Glomerular endothelial cell (primary cell): ENCODE results near the gene KRTAP13-1. TPM values are rescaled to one million over a fixed set of nuclear protein-coding genes. Genes with fewer than 3 reads are reported as not detected.

Source experiments
- DNase-seq: peaks from one replicate; pipeline ENCODE4 v3.0.0-alpha.2; 2011; ENCODE audit warnings: low read depth, low spot score; ENCODE audit errors: extremely low read depth
- total RNA-seq: library from RNA; depleted of rRNA; stranded (reverse); fragments of >200 nt; gene quantifications from 2 replicates; pipeline ENCODE4 v1.2.3, GENCODE V29; 2015

Gene KRTAP13-1
- not detected in 2 replicates for total RNA-seq

GRCh38 chr21:30395731-30396130 is at the start of gene KRTAP13-1:
Gene KRTAP13-1 (plus strand): TSS chr21:30396031. CDS start chr21:30396087, 56 bp downstream.
- no peak for DNase-seq

GRCh38 chr21:30348506-30348905 is 47.3 kb upstream of the KRTAP13-1 start, which contains the start of gene KRTAP23-1:
Gene KRTAP23-1 (minus strand): TSS chr21:30348606. CDS start chr21:30348606, 0 bp downstream.
- DNase-seq: no peak

GRCh38 chr21:30349572-30349971 is 46.3 kb upstream of the KRTAP13-1 start:
- no peak for DNase-seq

- no peak for DNase-seq
These were observed 44.3 kb upstream of the KRTAP13-1 start for GRCh38 chr21:30351534-30351933.

- DNase-seq: no peak
These were observed 41.4 kb upstream of the KRTAP13-1 start for GRCh38 chr21:30354308-30355005.

- no peak for DNase-seq
These were observed 39.9 kb upstream of the KRTAP13-1 start for GRCh38 chr21:30355906-30356305.

- no peak for DNase-seq
These were observed 23.6 kb upstream of the KRTAP13-1 start, which contains the start of gene KRTAP13-2 for GRCh38 chr21:30372139-30372770. Gene KRTAP13-2 (minus strand): TSS chr21:30372271. CDS start chr21:30372213, 58 bp downstream.

- DNase-seq: no peak
These were observed 13.6 kb upstream of the KRTAP13-1 start for GRCh38 chr21:30382201-30382600.

- DNase-seq: no peak
These were observed 4.3 kb upstream of the KRTAP13-1 start for GRCh38 chr21:30391492-30392025.

GRCh38 chr21:30408782-30409494 is 13.1 kb downstream of the KRTAP13-1 start:
- no peak for DNase-seq

GRCh38 chr21:30415993-30416392 is 20.2 kb downstream of the KRTAP13-1 start:
- DNase-seq: no peak

- no peak for DNase-seq
These were observed 30.0 kb downstream of the KRTAP13-1 start, which contains the start of gene KRTAP13-3 for GRCh38 chr21:30425826-30426225. Gene KRTAP13-3 (minus strand): TSS chr21:30425926. CDS start chr21:30425912, 14 bp downstream.

- no peak for DNase-seq
These were observed 30.9 kb downstream of the KRTAP13-1 start for GRCh38 chr21:30426731-30427130.

- no peak for DNase-seq
These were observed 34.4 kb downstream of the KRTAP13-1 start, which contains the start of gene KRTAP13-4 for GRCh38 chr21:30430170-30430655. Gene KRTAP13-4 (plus strand): TSS chr21:30430220. CDS start chr21:30430276, 56 bp downstream.

- DNase-seq: no peak
These were observed 38.3 kb downstream of the KRTAP13-1 start for GRCh38 chr21:30434033-30434631.

- DNase-seq: no peak
These were observed 41.3 kb downstream of the KRTAP13-1 start for GRCh38 chr21:30437010-30437565.

GRCh38 chr21:30439975-30440374 is 44.1 kb downstream of the KRTAP13-1 start, which contains the start of gene KRTAP15-1:
Gene KRTAP15-1 (plus strand): TSS chr21:30440275. CDS start chr21:30440328, 53 bp downstream.
- no peak for DNase-seq

GRCh38 chr21:30443226-30443625 is 47.4 kb downstream of the KRTAP13-1 start:
- DNase-seq: no peak

GRCh38 chr21:30444204-30444603 is 48.4 kb downstream of the KRTAP13-1 start:
- no peak for DNase-seq
